Midbrain (tissue), 1 donor: ENCODE results near the gene METTL23.
"Not testable (repeated sequence)": the region's sequence is repeated elsewhere in the genome, so short reads cannot be mapped to it uniquely, and the experiment has no call there.

Experiments
- DNase-seq: peaks from one replicate; lab custom pipeline; 2025; lab: John Stamatoyannopoulos, UW

The METTL23 gene

DNA sequence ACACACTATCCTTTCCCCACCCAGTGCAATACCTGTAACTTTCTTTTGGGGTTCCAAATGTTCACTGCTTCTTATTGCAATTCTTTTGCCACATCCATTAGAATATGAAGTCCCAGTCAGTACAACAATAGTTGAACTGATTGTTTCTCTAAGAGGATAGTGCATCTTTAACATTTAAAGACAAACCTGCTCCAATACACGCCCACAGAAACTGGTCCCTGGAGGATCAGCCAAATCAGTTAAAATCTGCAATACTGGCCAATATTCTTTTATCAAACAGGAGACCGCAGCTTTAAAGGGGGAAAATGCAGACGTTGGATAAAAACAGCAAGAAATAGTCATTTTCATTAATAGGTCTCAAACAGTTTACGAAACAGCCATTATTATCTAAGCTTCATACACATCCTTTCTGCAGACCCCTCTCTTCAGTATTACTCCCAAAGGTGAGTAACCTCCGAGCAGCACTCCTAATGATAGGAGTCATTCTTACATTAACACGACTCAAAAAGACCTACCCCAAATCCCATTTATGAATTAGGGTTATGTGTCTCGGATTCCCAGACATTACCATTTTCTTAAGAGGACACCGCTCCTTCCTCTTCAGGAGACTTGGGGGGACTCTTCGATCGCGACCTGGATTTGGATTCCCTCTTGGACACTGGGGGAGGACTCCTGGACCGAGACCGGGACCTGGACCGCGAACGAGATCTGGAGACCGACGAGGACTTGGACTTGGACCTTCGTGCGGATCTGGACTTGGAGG lies 9.1 kb downstream of the METTL23 start:
- no peak for DNase-seq

DNA sequence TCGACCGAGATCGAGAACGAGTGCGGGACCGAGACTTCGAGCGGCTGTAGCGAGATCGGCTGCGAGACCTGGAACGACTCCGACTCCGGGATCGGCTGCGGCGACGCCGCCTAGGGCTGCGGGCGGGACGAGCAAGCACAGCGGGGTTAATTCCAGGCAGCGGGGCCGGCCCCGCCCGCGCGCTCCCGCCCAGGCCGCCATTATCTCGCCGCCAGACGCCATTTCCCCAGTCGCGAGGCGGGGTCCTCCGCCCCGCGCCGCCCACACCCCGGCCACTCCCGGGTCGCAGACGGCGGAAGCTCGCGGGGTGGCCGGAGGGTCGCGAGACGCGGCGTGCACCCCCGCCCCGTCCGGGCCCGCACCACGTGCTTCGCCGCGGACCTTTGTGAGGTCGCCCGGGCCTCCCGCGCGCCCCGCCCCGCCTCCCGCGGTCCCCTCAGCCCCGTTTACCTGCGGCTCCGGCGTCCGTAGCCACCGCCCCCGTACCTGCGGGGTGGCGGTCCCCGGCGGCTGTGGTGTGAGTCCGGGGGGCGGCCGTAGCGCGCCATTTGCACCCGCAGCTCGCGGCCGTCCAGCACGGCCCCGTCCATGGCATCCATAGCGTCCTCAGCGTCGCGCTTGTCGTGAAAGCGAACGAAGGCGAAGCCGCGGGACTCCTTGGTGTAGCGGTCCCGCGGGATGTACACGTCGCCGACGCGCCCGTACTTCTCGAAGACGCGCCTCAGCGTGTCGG lies 9.9 kb downstream of the METTL23 start:
- DNase-seq: peak; percentile 68

GRCh38 chr17:76737082-76737675 lies 10.5 kb downstream of the METTL23 start, which contains the start of gene SRSF2:
TSS of gene SRSF2 (minus strand) at chr17:76737331. CDS start at chr17:76737160, 171 bp downstream.
- peak; percentile 99 for DNase-seq

GRCh38 chr17:76737676-76738467 lies 11.2 kb downstream of the METTL23 start, which contains the start of gene MFSD11:
TSS of gene MFSD11 (plus strand) at chr17:76738119. CDS start at chr17:76738353, 234 bp downstream.
- DNase-seq: peak; percentile 92

GRCh38 chr17:76738468-76738850 lies 11.8 kb downstream of the METTL23 start:
- no peak for DNase-seq

- not testable (repeated sequence) for DNase-seq
These were observed 13.0 kb downstream of the METTL23 start for GRCh38 chr17:76739568-76740115.

GRCh38 chr17:76740329-76741118 lies 13.9 kb downstream of the METTL23 start:
- no peak for DNase-seq

DNA sequence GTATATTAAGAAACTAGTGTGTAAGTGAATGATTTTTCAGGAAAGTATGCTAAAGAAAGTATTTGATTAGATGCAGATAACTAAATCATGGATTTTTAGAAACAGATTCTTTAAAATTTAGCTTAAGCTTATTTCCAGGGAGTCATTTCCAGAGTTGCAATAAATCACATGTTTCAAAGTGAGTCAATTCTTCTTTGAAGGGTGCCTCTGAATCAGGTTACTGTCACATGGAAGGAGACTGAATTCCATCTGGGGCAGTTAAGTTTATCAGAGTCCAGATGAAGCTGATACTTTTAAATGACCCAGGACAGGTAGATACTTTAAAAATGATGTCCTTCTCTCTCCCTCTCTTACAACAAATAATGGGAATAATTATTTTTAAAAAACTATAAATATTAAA lies 16.3 kb downstream of the METTL23 start:
- no peak for DNase-seq

- DNase-seq: no peak
These were observed 18.1 kb downstream of the METTL23 start for GRCh38 chr17:76744747-76745146.

GRCh38 chr17:76745785-76746184 lies 19.1 kb downstream of the METTL23 start:
- not testable (repeated sequence) for DNase-seq

GRCh38 chr17:76747716-76748363 lies 21.2 kb downstream of the METTL23 start:
- no peak for DNase-seq

GRCh38 chr17:76748657-76749056 lies 22.0 kb downstream of the METTL23 start:
- no peak for DNase-seq

DNA sequence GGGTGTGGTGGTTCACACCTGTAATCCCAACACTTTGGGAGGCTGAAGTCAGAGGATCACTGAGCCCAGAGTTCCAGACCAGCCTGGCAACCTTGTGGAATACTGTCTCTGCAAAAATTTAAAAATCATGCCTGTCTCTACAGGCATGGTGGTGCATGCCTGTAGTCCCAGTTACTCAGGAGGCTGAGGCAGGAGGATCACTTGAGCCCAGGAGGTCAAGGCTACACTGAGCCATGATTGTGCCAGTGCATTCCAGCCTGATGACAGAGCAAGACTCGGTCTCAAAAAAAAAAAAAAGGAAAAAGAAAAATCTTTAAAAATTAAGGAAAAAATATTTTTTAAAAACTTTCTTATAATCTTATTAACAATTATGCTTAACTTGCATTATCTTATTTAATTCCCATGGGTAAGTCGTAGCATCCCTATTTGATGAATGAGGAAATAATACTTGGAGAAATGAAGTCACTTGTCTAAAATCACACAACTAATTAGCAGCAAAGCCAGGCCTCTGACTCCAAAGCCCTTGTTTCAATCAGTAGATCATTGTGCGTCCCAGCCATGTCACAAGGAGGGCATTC lies 24.9 kb downstream of the METTL23 start:
- DNase-seq: no peak

GRCh38 chr17:76752006-76752405 lies 25.4 kb downstream of the METTL23 start:
- no peak for DNase-seq

GRCh38 chr17:76753061-76753961 lies 26.7 kb downstream of the METTL23 start:
- no peak for DNase-seq

- no peak for DNase-seq
These were observed 28.6 kb downstream of the METTL23 start for GRCh38 chr17:76755285-76755684.

DNA sequence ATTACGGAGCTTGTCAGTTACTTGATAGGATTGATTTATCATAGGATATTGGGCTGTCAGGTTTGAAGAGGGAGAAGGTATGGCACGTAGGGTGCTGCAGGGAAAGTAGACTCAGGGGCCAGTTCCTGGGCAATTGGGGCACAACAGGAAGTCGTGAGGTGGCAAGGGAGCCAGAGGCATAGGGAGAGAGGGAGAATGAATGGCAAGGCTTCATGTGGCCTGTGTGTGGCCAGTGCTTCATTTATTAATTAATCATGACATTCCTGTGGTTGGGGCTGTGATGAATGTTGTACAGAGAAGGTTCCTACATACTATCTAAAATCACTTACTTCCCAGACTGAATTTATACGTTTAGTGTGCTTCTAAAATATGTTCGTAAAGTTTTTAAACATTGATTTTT lies 30.6 kb downstream of the METTL23 start:
- DNase-seq: no peak

DNA sequence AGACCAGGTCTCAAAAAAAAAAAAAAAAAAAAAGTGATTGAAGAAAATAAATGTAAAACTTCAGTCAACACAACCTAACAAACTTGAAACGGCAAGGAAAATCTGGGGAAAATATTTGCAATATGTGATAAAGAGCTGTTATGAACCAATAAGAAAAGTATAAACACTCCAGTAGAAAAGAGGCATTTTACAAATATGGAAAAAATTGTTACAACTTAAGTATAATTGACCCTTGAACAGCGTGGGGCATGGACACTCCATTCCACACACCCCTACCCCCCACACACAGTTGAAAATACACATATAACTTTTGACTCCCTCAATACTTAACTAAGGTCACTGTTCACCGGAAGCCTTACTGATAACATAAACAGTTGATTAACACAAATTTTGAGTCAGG lies 31.9 kb downstream of the METTL23 start:
- DNase-seq: no peak
